GM21423 (cell line): Measurements from ENCODE around the gene CLK3.

Experiments
- ATAC-seq: cut with Tn5 transposase; IDR thresholded peaks from one replicate; pipeline ENCODE4 v1.9.1; 2021; ENCODE audit warnings: mild to moderate bottlenecking, moderate library complexity; ENCODE audit not compliant: unreplicated experiment

Gene CLK3

GRCh38 chr15:74676801-74677200 lies 61.2 kb downstream of the CLK3 start:
- ATAC-seq, result no peak
